Progenitor cell of endocrine pancreas (in vitro differentiated cells): Measurements from ENCODE around the gene TMEM266. TPM values are rescaled to one million over a fixed set of nuclear protein-coding genes. Genes with fewer than 3 reads are reported as not detected.

Experiments used
- DNase-seq: peaks from one replicate; pipeline ENCODE4 v3.0.0; 2021; ENCODE audit warnings: low spot score; ENCODE audit not compliant: unreplicated experiment
- H3K27ac Mint-ChIP-seq: 2 replicates; pipeline ENCODE4 v1.8.0; 2021; ENCODE audit warnings: mild to moderate bottlenecking, moderate library complexity, mixed read lengths
- H3K27me3 Mint-ChIP-seq: 2 replicates; pipeline ENCODE4 v1.8.0; 2021; ENCODE audit warnings: mixed read lengths
- H3K36me3 Mint-ChIP-seq: 2 replicates; pipeline ENCODE4 v1.8.0; 2022; ENCODE audit warnings: mixed read lengths; ENCODE audit not compliant: insufficient read depth
- H3K4me1 Mint-ChIP-seq: 2 replicates; pipeline ENCODE4 v1.8.0; 2021; ENCODE audit warnings: low read depth, mixed read lengths
- H3K4me3 Mint-ChIP-seq: 2 replicates; pipeline ENCODE4 v1.8.0; 2021; ENCODE audit warnings: low read depth, mild to moderate bottlenecking, moderate library complexity, mixed read lengths
- H3K9me3 Mint-ChIP-seq: 2 replicates; pipeline ENCODE4 v1.8.0; 2021; ENCODE audit warnings: low read depth, mixed read lengths
- CTCF ChIP-seq: fragments of 200-600 bp; sonication (generic); IDR thresholded peaks from one replicate; pipeline ENCODE4 v1.5.0; 2021; ENCODE audit warnings: antibody characterized with exemption, mild to moderate bottlenecking; ENCODE audit not compliant: unreplicated experiment
- total RNA-seq: library from RNA; stranded (reverse); gene quantifications from 2 replicates; pipeline ENCODE4 v1.2.1, GENCODE V29; 2021

TMEM266 gene
- total RNA-seq, 1 donor from 2014 or later, result 0.50 TPM

GRCh38 chr15:76161153-76162035 lies 101.6 kb downstream of the TMEM266 start:
- TF ChIP-seq CTCF, result no peak
- Mint-ChIP-seq H3K27me3 (peaks cover 17% of the 10 kb centered on the region), H3K4me3 (no peak overlapping the region), H3K27ac (no peak overlapping the region), H3K36me3 (no peaks in the 10 kb centered on the region), H3K4me1 (peaks cover 6% of the 10 kb centered on the region), H3K9me3 (no peaks in the 10 kb centered on the region)
- DNase-seq, result no peak

DNA sequence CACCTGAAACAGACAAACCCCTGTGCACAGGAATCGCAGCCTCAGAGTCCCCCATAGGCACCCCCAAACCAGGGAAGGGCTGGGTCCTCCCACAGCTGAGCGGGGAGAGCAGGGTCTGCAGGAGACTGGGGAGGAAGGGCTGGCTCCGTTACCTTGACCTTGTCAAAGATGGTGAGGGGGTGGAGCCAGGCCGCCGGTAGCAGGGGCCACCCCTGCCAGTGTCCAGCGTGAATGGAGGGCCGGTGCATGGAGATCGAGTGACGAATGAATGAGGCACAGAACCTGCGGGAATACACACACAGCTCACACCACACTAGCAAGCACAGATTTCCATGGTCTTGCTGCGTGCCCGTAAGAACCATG lies 102.2 kb downstream of the TMEM266 start:
- Mint-ChIP-seq H3K36me3 (no peaks in the 10 kb centered on the region), H3K27me3 (peaks cover 20% of the 10 kb centered on the region), H3K9me3 (no peaks in the 10 kb centered on the region), H3K4me1 (peaks cover 6% of the 10 kb centered on the region), H3K4me3 (no peak overlapping the region), H3K27ac (no peak overlapping the region)
- no peak for TF ChIP-seq CTCF
- no peak for DNase-seq

GRCh38 chr15:76162784-76163456 lies 103.1 kb downstream of the TMEM266 start:
- no peak for TF ChIP-seq CTCF
- no peaks in the 10 kb centered on the region for H3K9me3 Mint-ChIP-seq
- H3K36me3 Mint-ChIP-seq, result no peaks in the 10 kb centered on the region
- peaks cover 6% of the 10 kb centered on the region for H3K4me1 Mint-ChIP-seq
- H3K4me3 Mint-ChIP-seq, result no peak overlapping the region
- no peak overlapping the region for H3K27ac Mint-ChIP-seq
- peaks cover 20% of the 10 kb centered on the region for H3K27me3 Mint-ChIP-seq
- DNase-seq, result no peak

GRCh38 chr15:76163457-76164295 lies 103.9 kb downstream of the TMEM266 start:
- Mint-ChIP-seq H3K27me3 (peaks cover 17% of the 10 kb centered on the region), H3K27ac (no peak overlapping the region), H3K9me3 (no peaks in the 10 kb centered on the region), H3K36me3 (no peaks in the 10 kb centered on the region), H3K4me1 (peaks cover 6% of the 10 kb centered on the region), H3K4me3 (no peak overlapping the region)
- no peak for TF ChIP-seq CTCF
- no peak for DNase-seq

DNA sequence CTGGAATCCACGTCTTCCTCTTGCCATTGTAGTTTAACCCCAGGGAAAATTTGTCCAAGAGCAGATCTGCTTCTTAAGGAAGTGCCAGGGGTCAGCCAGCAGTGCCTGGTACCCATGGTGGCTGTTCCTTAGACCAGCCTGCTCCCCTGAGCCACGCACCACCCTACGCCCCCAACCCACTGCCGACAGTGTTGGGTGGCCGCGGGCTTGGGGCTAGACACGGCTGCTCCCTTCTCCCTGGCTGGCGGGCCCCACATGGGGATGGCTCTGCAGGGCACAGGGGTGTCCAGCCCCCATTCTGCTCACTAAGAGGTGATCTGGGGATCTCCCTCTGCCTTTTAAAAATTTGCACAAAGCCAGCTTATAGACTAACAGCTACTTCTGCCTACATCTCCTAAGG lies 104.8 kb downstream of the TMEM266 start:
- no peaks in the 10 kb centered on the region for H3K9me3 Mint-ChIP-seq
- TF ChIP-seq CTCF, result no peak
- no peak overlapping the region for H3K27ac Mint-ChIP-seq
- H3K4me3 Mint-ChIP-seq, result no peak overlapping the region
- DNase-seq, result no peak
- H3K36me3 Mint-ChIP-seq, result no peaks in the 10 kb centered on the region
- H3K4me1 Mint-ChIP-seq, result peaks cover 6% of the 10 kb centered on the region
- H3K27me3 Mint-ChIP-seq, result peaks cover 17% of the 10 kb centered on the region
